GM18526 (cell line): ENCODE measurements around the gene MECP2.

Source experiments
- POLR2A ChIP-seq: IDR thresholded peaks from 3 replicates; pipeline ENCODE4 v1.6.1; 2011; ENCODE audit not compliant: insufficient read length; ENCODE audit errors: extremely low read depth

MECP2 gene

GRCh38 chrX:153984351-153985178 lies 113.0 kb downstream of the MECP2 start:
- no peak for TF ChIP-seq POLR2A

DNA sequence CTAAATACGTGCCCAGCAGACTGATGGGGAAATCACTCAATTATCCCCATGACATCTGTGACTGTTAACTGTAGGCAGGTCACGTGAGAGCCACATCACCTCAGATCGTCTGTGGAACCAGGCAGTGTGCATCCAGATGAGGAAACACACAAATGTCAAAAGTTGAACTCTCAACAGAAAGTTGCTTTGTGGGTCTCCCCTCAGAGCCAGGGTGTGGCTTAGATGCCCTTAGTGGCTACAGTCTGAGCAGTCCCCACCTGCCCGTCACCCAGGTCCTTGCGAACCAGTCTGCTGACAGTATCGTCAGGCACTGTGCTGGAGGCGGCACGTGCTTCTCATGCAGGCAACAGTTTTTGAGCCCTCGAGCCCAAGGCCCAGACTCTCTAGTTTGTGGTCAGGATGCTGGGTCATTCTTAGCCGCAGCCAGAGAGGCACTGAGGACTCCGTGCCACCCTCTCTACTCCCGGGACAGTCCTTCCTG lies 114.2 kb downstream of the MECP2 start:
- TF ChIP-seq POLR2A, result no peak

DNA sequence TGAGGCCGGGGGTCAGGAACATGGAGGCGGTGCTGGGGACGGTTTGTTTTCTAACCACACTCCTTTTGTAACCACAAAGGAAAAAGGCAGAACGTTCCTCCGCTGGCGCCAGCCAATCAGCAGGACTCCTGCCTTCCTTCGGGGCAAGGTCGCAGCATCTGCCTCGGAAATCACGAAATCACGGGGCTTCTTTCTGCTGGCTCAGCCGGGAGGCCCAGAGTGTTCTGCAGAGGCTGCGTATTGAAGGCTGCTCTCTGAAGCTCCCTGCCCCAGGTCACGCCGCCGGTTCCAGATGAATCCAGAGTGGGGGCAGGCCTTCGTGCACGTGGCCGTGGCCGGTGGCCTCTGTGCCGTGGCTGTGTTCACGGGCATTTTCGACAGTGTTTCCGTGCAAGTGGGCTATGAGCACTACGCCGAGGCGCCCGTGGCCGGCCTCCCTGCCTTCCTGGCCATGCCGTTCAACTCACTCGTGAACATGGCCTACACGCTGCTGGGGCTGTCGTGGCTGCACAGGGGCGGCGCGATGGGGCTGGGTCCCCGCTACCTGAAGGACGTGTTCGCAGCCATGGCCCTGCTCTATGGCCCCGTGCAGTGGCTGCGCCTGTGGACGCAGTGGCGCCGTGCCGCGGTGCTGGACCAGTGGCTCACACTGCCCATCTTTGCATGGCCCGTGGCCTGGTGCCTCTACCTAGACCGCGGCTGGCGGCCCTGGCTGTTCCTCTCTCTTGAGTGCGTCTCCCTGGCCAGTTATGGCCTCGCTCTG lies 115.6 kb downstream of the MECP2 start:
- no peak for TF ChIP-seq POLR2A

- TF ChIP-seq POLR2A, result no peak
Observed at GRCh38 chrX:153981231-153981630, 116.3 kb downstream of the MECP2 start.

GRCh38 chrX:153974726-153975286 lies 122.7 kb downstream of the MECP2 start:
- no peak for TF ChIP-seq POLR2A

DNA sequence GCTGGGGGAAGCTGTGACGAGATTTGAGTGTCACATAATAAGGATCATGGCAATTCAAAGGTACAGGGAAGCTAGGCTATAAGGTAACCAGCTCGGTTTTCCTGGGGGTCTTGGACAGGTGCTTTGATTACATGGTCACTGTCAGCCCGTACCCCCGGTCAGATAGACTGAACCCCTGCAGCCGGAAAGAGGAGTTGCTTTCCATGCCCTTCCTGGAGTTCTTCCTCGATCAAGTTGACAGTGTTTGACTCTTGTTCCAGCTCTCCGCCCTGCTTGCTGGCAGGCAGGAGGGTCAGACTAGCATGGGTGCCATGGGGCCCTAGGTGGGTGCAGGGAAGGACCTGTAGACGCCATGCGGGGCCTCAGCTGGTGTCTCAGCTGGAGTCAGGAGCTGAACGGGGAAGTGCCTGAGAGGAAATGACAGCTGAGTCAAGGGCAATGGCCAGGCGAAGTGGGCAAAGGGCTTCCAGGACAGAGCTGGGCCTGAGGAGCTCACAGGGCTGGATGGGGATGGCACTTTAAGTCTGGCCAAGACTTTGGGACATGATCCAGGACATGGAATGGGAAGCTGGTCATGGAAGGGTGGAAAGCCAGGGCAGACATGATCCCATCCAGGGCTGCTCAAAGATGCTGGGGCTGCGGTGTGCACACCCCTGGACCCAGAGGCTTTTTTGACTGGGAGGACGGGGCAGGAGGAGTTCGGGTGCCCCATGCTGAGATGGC lies 123.4 kb downstream of the MECP2 start:
- no peak for TF ChIP-seq POLR2A

DNA sequence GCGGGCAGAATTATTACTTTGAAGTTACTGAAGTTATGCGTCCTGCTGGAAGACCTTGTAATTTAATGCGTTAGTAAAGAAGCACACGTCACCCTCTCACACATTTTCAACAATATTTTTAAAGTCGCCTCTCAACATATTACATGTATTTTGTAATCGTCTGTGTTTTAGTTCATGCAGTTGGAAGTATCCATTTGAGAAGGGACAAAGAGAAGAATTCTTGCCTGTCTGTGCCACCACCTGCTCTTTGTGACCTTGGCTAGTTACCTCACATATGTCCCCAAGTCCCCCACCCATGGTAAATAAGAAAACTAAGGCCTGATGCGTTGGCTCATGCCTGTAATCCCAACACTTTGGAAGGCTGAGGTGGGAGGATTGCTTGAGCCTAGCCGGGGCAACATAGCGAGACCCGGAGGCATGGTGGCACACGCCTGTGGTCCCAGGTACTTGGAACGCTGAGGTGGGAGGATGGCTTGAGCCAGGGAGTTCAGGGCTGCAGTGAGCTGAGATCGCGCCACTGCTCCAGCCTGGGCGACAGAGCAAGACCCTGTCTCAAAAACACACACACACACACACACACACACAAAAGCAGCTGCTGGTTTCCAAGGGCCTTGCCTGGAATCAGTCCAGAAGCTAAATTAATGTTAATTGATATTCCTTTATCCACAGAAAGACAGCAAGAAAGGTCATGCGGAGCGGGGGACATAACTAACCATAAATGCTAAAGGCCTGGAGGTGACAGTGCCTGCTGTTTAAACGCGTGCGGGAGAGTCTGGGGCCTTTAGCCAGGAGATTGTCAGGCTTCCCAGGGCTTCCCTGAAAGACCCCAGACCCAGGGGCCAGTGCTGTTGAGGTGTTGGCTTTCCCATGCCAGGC lies 124.2 kb downstream of the MECP2 start:
- peak; percentile 23 for TF ChIP-seq POLR2A

DNA sequence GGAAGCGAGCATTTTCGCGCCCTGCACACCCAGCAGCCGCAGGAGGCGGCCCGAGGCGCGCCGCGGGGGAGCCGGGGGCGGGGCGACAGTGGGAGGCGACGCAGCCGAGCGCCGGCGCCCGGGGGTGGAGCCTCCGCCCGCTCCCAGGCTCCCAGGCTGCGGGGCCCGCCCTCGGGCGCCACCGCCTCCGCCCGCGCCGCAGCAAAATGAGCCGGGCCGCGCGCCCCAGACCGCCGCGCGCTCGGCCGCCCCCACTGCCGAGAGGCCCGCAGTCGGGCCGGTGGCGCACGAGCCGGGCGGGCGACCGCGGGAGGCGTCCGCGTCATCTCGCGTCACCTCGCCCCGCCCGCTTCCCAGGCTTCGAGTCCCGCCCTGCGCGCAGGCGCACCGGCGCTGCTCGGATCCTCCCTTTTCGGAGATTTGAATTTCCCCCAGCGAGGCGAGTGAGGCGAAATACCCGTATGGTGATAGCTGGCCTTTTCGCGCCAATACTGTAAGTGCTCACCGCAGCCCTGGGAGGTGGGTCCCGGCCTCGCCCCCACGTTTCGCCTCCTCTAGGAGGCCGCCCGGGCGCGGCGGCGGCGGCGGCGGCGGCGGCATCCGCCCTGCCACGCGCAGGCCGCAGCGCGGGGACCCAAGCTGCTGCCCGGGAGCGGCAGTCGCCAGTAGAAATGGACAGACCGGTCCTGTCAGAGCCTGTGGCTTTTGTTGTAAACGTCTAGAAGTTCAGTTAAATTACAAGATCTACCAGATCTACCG lies 125.0 kb downstream of the MECP2 start, which contains the start of gene TMEM187:
TSS of gene TMEM187 (plus strand) at position 387 of the 759 bp plus-strand sequence. CDS start 9,309 bp downstream, outside the sequence.
- TF ChIP-seq POLR2A, result peak; percentile 62
